Thymus (tissue), 11 donors: ENCODE results near the gene LIPI. TPM values are rescaled to one million over a fixed set of nuclear protein-coding genes. Genes with fewer than 3 reads are reported as not detected.
"Not testable (repeated sequence)": the region's sequence is repeated elsewhere in the genome, so short reads cannot be mapped to it uniquely, and the experiment has no call there.

Experiments
- DNase-seq, 9 donors: peaks; one replicate each; pipeline ENCODE4 v3.0.0-alpha.2; 2013; ENCODE audit warnings: low spot score in 9 of 9, low read depth in 6 of 9, missing footprints in 1 of 9
- H3K27ac ChIP-seq, 2 donors: one replicate each; pipeline ENCODE4 v1.5.1; 2013; ENCODE audit warnings: control low read depth in 1 of 2, low read depth in 1 of 2, low read length in 1 of 2, mild to moderate bottlenecking in 1 of 2, moderate library complexity in 1 of 2
- H3K27me3 ChIP-seq, 2 donors: one replicate each; pipeline ENCODE4 v1.5.1; 2013; ENCODE audit warnings: low read length in 1 of 2; ENCODE audit not compliant: control insufficient read depth in 2 of 2, insufficient read depth in 1 of 2
- H3K36me3 ChIP-seq, 2 donors: one replicate each; pipeline ENCODE4 v1.5.1; 2013; ENCODE audit warnings: low read length in 1 of 2, mild to moderate bottlenecking in 1 of 2, moderate library complexity in 1 of 2; ENCODE audit not compliant: control insufficient read depth in 2 of 2, insufficient read depth in 2 of 2
- H3K4me1 ChIP-seq, 2 donors: one replicate each; pipeline ENCODE4 v1.5.1; 2013; ENCODE audit warnings: low read length in 2 of 2; ENCODE audit not compliant: control insufficient read depth in 2 of 2, insufficient read depth in 2 of 2
- H3K4me3 ChIP-seq, 2 donors: one replicate each; pipeline ENCODE4 v1.5.1; 2013; ENCODE audit warnings: low read length in 2 of 2, control low read depth in 1 of 2, mild to moderate bottlenecking in 1 of 2
- H3K9me3 ChIP-seq, 2 donors: one replicate each; pipeline ENCODE4 v1.5.1; 2013; ENCODE audit warnings: low read length in 1 of 2, mild to moderate bottlenecking in 1 of 2; ENCODE audit not compliant: control insufficient read depth in 2 of 2, insufficient read depth in 1 of 2
- WGBS: extraction: QIAGEN DNeasy Blood & Tissue Kit; methylation state at CpG from one replicate; pipeline ENCODE4 v1.1.7; 2013; 5-methylcytosine and 5-hydroxymethylcytosine counted together
- polyA plus RNA-seq: library from polyadenylated mRNA; stranded (reverse); fragments of 200-250 nt; gene quantifications from one replicate; pipeline ENCODE4 v1.2.3, GENCODE V29; 2013
- total RNA-seq: library from RNA; stranded (reverse); fragments of 120-200 nt; gene quantifications from one replicate; pipeline ENCODE4 v1.2.4, GENCODE V29; 2013
- donor health status: healthy.

The LIPI gene
- total and polyA plus RNA-seq, 2 donors: 0.02 TPM; not detected in 1

- WGBS: 80% methylated on average over 2 of the region's 2 CpGs
- no peak for DNase-seq
- Histone ChIP-seq H3K4me3 (no peak overlapping the region), H3K27me3 (no peaks in the 10 kb centered on the region), H3K9me3 (no peaks in the 10 kb centered on the region), H3K4me1 (no peaks in the 10 kb centered on the region), H3K36me3 (peaks cover 0 to 4% of the 10 kb centered on the region in 2 donors), H3K27ac (no peak overlapping the region)
Measured at GRCh38 chr21:14099570-14099969, 111.2 kb downstream of the LIPI start.

GRCh38 chr21:14097881-14098499 is 112.8 kb downstream of the LIPI start:
- Histone ChIP-seq H3K9me3 (no peaks in the 10 kb centered on the region), H3K27ac (no peak overlapping the region), H3K36me3 (peaks cover 0 to 4% of the 10 kb centered on the region in 2 donors), H3K27me3 (no peaks in the 10 kb centered on the region), H3K4me1 (no peaks in the 10 kb centered on the region), H3K4me3 (no peak overlapping the region)
- 94% methylated on average over 2 of the region's 2 CpGs for WGBS
- no peak for DNase-seq

GRCh38 chr21:14096577-14096976 is 114.2 kb downstream of the LIPI start:
- WGBS: 97% methylated on average over 6 of the region's 6 CpGs
- H3K4me3 ChIP-seq: no peak overlapping the region
- H3K36me3 ChIP-seq: peaks cover 0 to 6% of the 10 kb centered on the region in 2 donors
- no peaks in the 10 kb centered on the region for H3K9me3 ChIP-seq
- no peaks in the 10 kb centered on the region for H3K27me3 ChIP-seq
- no peak for DNase-seq
- no peaks in the 10 kb centered on the region for H3K4me1 ChIP-seq
- no peak overlapping the region for H3K27ac ChIP-seq

- Histone ChIP-seq H3K27me3 (no peaks in the 10 kb centered on the region), H3K4me3 (no peak overlapping the region), H3K36me3 (peaks cover 0 to 6% of the 10 kb centered on the region in 2 donors), H3K9me3 (no peaks in the 10 kb centered on the region), H3K4me1 (no peaks in the 10 kb centered on the region), H3K27ac (no peak overlapping the region)
- DNase-seq: no peak
- 91% methylated on average over 4 of the region's 4 CpGs for WGBS
Measured at GRCh38 chr21:14096172-14096571, 114.6 kb downstream of the LIPI start.

DNA sequence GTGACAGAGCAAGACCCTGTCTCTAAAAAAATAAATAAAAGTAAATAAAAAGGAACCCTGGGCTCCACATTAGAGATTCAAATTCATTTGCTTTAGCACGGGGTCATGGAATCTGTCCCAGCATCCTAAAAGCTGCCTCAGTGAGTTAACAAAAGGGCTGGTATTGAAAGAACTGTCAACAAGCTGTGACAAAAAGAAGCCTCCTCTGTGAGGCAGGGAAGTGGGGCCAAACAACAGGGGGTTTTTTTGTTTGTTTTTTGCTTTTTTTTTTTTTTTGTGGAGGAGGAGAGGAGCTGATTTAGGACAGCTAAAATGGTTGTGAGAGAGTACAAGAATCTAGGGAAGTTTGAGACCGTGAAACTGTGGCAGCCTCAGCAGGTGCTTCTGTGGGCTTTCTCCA is 115.7 kb downstream of the LIPI start:
- H3K9me3 ChIP-seq: no peaks in the 10 kb centered on the region
- 98% methylated on average over 2 of the region's 2 CpGs for whole genome bisulfite sequencing
- peaks cover 0 to 6% of the 10 kb centered on the region in 2 donors for H3K36me3 ChIP-seq
- H3K4me3 ChIP-seq: no peak overlapping the region
- DNase-seq: no peak
- H3K27me3 ChIP-seq: no peaks in the 10 kb centered on the region
- no peaks in the 10 kb centered on the region for H3K4me1 ChIP-seq
- no peak overlapping the region for H3K27ac ChIP-seq

DNA sequence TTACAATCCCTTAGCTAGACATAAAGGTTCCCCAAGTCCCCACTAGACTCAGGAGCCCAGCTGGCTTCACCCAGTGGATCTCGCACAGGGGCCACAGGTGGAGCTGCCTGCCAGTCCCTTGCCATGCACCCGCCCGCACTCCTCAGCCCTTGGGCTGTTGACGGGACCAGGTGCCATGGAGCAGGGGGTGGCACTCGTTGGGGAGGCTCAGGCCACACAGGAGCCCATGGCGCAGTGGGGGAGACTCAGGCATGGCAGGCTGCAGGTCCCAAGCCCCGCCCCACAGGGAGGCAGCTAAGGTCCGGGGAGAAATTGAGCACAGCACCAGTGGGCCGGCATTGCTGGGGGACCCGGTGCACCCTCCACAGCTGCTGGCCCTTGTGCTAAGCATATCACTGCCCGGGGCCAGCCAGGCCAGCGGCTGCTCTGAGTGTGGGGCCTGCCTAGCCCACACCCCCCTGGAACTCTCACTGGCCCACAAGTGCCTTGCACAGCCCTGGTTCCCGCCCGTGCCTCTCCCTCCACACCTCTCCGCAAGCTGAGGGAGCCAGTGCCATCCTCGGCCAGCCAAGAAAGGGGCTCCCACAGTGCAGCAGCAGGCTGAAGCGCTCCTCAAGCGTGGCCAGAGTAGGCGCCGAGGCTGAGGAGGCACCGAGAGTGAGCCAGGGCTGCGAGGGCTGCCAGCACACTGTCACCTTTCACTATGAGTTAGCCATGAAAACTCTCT is 117.8 kb downstream of the LIPI start:
- 88% methylated on average over 22 of the region's 22 CpGs for WGBS
- Histone ChIP-seq H3K4me3 (no peak overlapping the region), H3K36me3 (peaks cover 0 to 6% of the 10 kb centered on the region in 2 donors), H3K27me3 (no peaks in the 10 kb centered on the region), H3K9me3 (no peaks in the 10 kb centered on the region), H3K4me1 (no peaks in the 10 kb centered on the region), H3K27ac (no peak overlapping the region)
- DNase-seq: no peak

- not testable (repeated sequence) for H3K9me3 ChIP-seq, DNase-seq, H3K27me3 ChIP-seq, H3K36me3 ChIP-seq, H3K27ac ChIP-seq, H3K4me3 ChIP-seq, H3K4me1 ChIP-seq
Measured at GRCh38 chr21:14090184-14090583, 120.6 kb downstream of the LIPI start.

GRCh38 chr21:14088391-14088790 is 122.4 kb downstream of the LIPI start:
- no peak for DNase-seq
- Histone ChIP-seq H3K9me3 (peaks cover 3 to 17% of the 10 kb centered on the region in 2 donors), H3K36me3 (peaks cover 0 to 18% of the 10 kb centered on the region in 2 donors), H3K4me3 (no peak overlapping the region), H3K27ac (no peak overlapping the region), H3K27me3 (no peaks in the 10 kb centered on the region), H3K4me1 (no peaks in the 10 kb centered on the region)
- 95% methylated on average over 6 of the region's 6 CpGs for WGBS

DNA sequence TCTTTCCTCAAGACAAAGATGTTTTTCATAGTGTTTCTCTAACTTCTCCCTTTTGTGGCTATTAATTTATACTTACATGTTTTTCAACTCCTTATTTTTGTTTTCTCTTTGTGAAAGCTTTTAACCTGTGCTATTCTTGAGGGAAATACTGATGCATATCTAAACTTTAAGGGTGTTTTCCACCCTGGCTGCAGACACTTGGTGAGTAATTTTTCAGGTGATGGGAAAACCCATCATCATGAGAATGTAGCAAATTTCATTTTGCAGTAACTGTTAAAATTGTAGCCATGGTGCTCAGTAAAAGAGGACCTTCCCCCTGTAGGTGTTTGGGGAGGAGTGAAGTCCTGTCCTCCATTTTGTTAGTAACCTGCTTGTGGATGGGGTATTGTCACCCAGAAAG is 124.2 kb downstream of the LIPI start:
- Histone ChIP-seq H3K4me1 (no peaks in the 10 kb centered on the region), H3K36me3 (peaks cover 0 to 16% of the 10 kb centered on the region in 2 donors), H3K27me3 (no peaks in the 10 kb centered on the region), H3K4me3 (no peak overlapping the region), H3K9me3 (peaks cover 5 to 20% of the 10 kb centered on the region in 2 donors), H3K27ac (no peak overlapping the region)
- DNase-seq: no peak
